Fibroblast of villous mesenchyme (primary cell): Measurements from ENCODE around the gene CDK19. TPM values are rescaled to one million over a fixed set of nuclear protein-coding genes. Genes with fewer than 3 reads are reported as not detected.

Experiments
- DNase-seq: peaks from one replicate; pipeline ENCODE4 v3.0.0-alpha.2; 2010; ENCODE audit warnings: low read depth
- H3K4me3 ChIP-seq: 2 replicates; pipeline ENCODE4 v1.5.1; 2011; ENCODE audit warnings: low read depth, mild to moderate bottlenecking, low read length
- CTCF ChIP-seq: IDR thresholded peaks from 2 replicates; pipeline ENCODE4 v1.5.1; 2012; ENCODE audit warnings: low read depth, mild to moderate bottlenecking, low read length; ENCODE audit not compliant: insufficient read depth
- total RNA-seq: library from RNA; depleted of rRNA; stranded (reverse); fragments of >200 nt; gene quantifications from 2 replicates; pipeline ENCODE4 v1.2.3, GENCODE V29; 2012

CDK19 gene
- total RNA-seq, 1 donor = 9.9 TPM

- no peak for DNase-seq
- no peak for TF ChIP-seq CTCF
- no peak overlapping the region for H3K4me3 ChIP-seq
These were observed 13.1 kb upstream of the CDK19 start for GRCh38 chr6:110828396-110828795.

- TF ChIP-seq CTCF = no peak
- H3K4me3 ChIP-seq = no peak overlapping the region
- peak; percentile 28 for DNase-seq
These were observed 11.2 kb upstream of the CDK19 start for GRCh38 chr6:110826236-110827129.

GRCh38 chr6:110823146-110823545 is 7.9 kb upstream of the CDK19 start:
- H3K4me3 ChIP-seq = no peak overlapping the region
- TF ChIP-seq CTCF = no peak

GRCh38 chr6:110822249-110822648 is 7.0 kb upstream of the CDK19 start:
- no peak overlapping the region for H3K4me3 ChIP-seq
- no peak for DNase-seq
- no peak for TF ChIP-seq CTCF

More at GRCh38 chr6:110823146-110823545, 7.9 kb upstream of the CDK19 start:
- no peak for DNase-seq

- H3K4me3 ChIP-seq = no peak overlapping the region
These were observed 1.4 kb upstream of the CDK19 start for GRCh38 chr6:110816677-110817076.

GRCh38 chr6:110815015-110815410 is 256 bp downstream of the CDK19 start:
- TF ChIP-seq CTCF = no peak
- DNase-seq = no peak

More at GRCh38 chr6:110816677-110817076, 1.4 kb upstream of the CDK19 start:
- no peak for TF ChIP-seq CTCF
- no peak for DNase-seq

More at GRCh38 chr6:110815015-110815410, 256 bp downstream of the CDK19 start:
- H3K4me3 ChIP-seq = peak overlapping the region; percentile 89
